HL-60 (cell line): ENCODE data around the gene PTPRM.
"Not testable (repeated sequence)": the region's sequence is repeated elsewhere in the genome, so short reads cannot be mapped to it uniquely, and the experiment has no call there.

Experiments
- DNase-seq, 2 experiments: peaks; one replicate each; pipeline ENCODE4 v3.0.0-alpha.2; 2010 to 2020; ENCODE audit warnings: low read depth in 1 of 2, low spot score in 1 of 2
- H3K27ac ChIP-seq: fragments of 250-450 bp; sonication (Bioruptor Pico); replicated peaks from 2 replicates; pipeline ENCODE4 v1.5.1; 2020; ENCODE audit warnings: mild to moderate bottlenecking, moderate library complexity
- H3K27me3 ChIP-seq: fragments of 250-450 bp; sonication (Bioruptor Pico); 2 replicates; pipeline ENCODE4 v1.5.1; 2021; ENCODE audit warnings: mild to moderate bottlenecking, moderate library complexity; ENCODE audit not compliant: insufficient read depth, poor library complexity, severe bottlenecking
- H3K4me3 ChIP-seq: replicated peaks from 2 replicates; pipeline ENCODE4 v1.5.1; 2011; ENCODE audit warnings: mild to moderate bottlenecking, control low read depth, low read length; ENCODE audit not compliant: insufficient read depth
- CTCF ChIP-seq: IDR thresholded peaks from one replicate; pipeline ENCODE4 v1.5.1; 2011; ENCODE audit warnings: low read length, control low read depth, inconsistent platforms; ENCODE audit not compliant: insufficient read depth
- GABPA ChIP-seq: IDR thresholded peaks from 2 replicates; pipeline ENCODE4 v1.6.1; 2012; ENCODE audit warnings: low read depth
- POLR2AphosphoS5 ChIP-seq: IDR thresholded peaks from 2 replicates; pipeline ENCODE4 v1.6.1; 2012; ENCODE audit warnings: low read depth
- REST ChIP-seq: IDR thresholded peaks from 2 replicates; pipeline ENCODE4 v1.6.1; 2012; ENCODE audit warnings: low read depth; ENCODE audit not compliant: insufficient replicate concordance
- SPI1 ChIP-seq: IDR thresholded peaks from 2 replicates; pipeline ENCODE4 v1.6.1; 2012; ENCODE audit warnings: low read depth, mild to moderate bottlenecking, borderline replicate concordance

Gene PTPRM

GRCh38 chr18:8435376-8435775 is 868.3 kb downstream of the PTPRM start:
- TF ChIP-seq CTCF = no peak
- no peak for TF ChIP-seq SPI1
- no peak for TF ChIP-seq POLR2AphosphoS5
- no peak for TF ChIP-seq GABPA
- TF ChIP-seq REST = no peak
- Histone ChIP-seq H3K27ac (no peak overlapping the region), H3K4me3 (no peak overlapping the region), H3K27me3 (no peaks in the 10 kb centered on the region)
- DNase-seq = no peak

GRCh38 chr18:8439055-8439454 is 871.9 kb downstream of the PTPRM start:
- Histone ChIP-seq H3K27me3 (no peaks in the 10 kb centered on the region), H3K27ac (no peak overlapping the region), H3K4me3 (no peak overlapping the region)
- DNase-seq = no peak
- TF ChIP-seq CTCF = no peak
- no peak for TF ChIP-seq GABPA
- TF ChIP-seq POLR2AphosphoS5 = no peak
- TF ChIP-seq REST = no peak
- TF ChIP-seq SPI1 = no peak

GRCh38 chr18:8443505-8443904 is 876.4 kb downstream of the PTPRM start:
- TF ChIP-seq REST (no peak), SPI1 (no peak), GABPA (no peak), CTCF (no peak), POLR2AphosphoS5 (no peak)
- Histone ChIP-seq H3K27ac (no peak overlapping the region), H3K4me3 (no peak overlapping the region), H3K27me3 (no peaks in the 10 kb centered on the region)
- DNase-seq = no peak

- not testable (repeated sequence) for H3K27me3 ChIP-seq, H3K27ac ChIP-seq, DNase-seq, H3K4me3 ChIP-seq
These were observed 879.8 kb downstream of the PTPRM start for GRCh38 chr18:8446936-8447335.
